HUES64 (cell line): ENCODE results near the gene CLTC.
"Not testable (repeated sequence)": the region's sequence is repeated elsewhere in the genome, so short reads cannot be mapped to it uniquely, and the experiment has no call there.

Source experiments
- H3K27ac ChIP-seq: 2 replicates; pipeline ENCODE4 v1.7.0; 2013; ENCODE audit warnings: low read depth, low read length, inconsistent platforms
- H3K27me3 ChIP-seq: 2 replicates; pipeline ENCODE4 v1.6.1; 2013; ENCODE audit warnings: mild to moderate bottlenecking, low read length; ENCODE audit not compliant: insufficient read depth
- H3K36me3 ChIP-seq: 2 replicates; pipeline ENCODE4 v1.6.1; 2013; ENCODE audit warnings: mild to moderate bottlenecking, low read length; ENCODE audit not compliant: insufficient read depth
- H3K4me1 ChIP-seq: 2 replicates; pipeline ENCODE4 v1.6.1; 2013; ENCODE audit warnings: mild to moderate bottlenecking, low read length, moderate library complexity; ENCODE audit not compliant: insufficient read depth
- H3K4me3 ChIP-seq: 2 replicates; pipeline ENCODE4 v1.5.1; 2013; ENCODE audit warnings: mild to moderate bottlenecking, low read length, moderate library complexity
- H3K9ac ChIP-seq: 2 replicates; pipeline ENCODE4 v1.6.1; 2013; ENCODE audit warnings: mild to moderate bottlenecking, low read depth, low read length
- H3K9me3 ChIP-seq: 2 replicates; pipeline ENCODE4 v1.6.1; 2013; ENCODE audit warnings: low read depth, low read length; ENCODE audit not compliant: insufficient read depth
- WGBS: fragments of 150-250, 120-280 bp; methylation state at CpG from one replicate; pipeline ENCODE4 v1.1.7; 2013; ENCODE audit warnings: missing lambda C conversion rate; 5-methylcytosine and 5-hydroxymethylcytosine counted together

Gene CLTC

DNA sequence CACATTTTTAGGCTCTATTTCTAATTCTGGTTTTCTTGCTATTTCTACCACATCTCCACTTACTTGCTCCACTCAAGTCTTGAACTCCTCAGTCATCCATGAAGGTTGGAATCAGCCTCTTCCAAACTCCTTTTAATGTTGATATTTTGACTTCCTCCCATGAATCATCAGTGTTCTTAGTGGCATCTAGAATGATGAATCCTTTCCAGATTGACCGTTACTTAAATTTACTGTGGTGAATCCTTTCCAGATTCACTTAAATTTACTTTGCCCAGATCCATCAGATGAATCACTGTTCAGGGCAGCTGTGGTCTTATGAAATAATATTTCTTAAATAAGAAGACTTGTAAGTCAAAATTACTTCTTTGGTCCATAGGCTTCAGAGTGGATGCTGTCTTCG lies 32.4 kb downstream of the CLTC start:
- H3K36me3 ChIP-seq: peaks cover 98% of the 10 kb centered on the region
- H3K27ac ChIP-seq: no peak overlapping the region
- H3K9me3 ChIP-seq: peaks cover 12% of the 10 kb centered on the region; the same call in 1 of the 2 replicates
- no peak overlapping the region for H3K4me3 ChIP-seq
- no peak overlapping the region for H3K9ac ChIP-seq
- no peaks in the 10 kb centered on the region for H3K27me3 ChIP-seq
- WGBS: 100% methylated on average over 2 of the region's 2 CpGs
- H3K4me1 ChIP-seq: no peaks in the 10 kb centered on the region

DNA sequence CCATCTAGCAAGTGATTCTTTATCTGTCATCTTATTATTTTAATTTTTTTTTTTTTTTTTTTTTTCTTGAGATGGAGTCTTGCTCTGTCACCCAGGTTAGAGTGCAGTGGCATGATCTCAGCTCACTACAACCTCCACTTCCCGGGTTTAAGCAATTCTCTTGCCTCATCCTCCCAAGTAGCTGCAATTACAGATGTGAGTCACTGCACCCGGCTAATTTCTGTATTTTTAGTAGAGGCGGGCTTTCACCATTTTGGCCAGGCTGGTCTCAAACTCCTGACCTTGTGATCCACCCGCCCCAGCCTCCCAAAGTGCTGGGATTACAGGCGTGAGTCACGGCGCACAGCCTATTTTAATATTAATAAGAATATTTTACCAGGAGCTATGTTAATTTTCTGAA lies 36.9 kb downstream of the CLTC start:
- H3K27ac ChIP-seq, H3K9me3 ChIP-seq, H3K9ac ChIP-seq, H3K27me3 ChIP-seq, H3K4me3 ChIP-seq, H3K4me1 ChIP-seq: not testable (repeated sequence)
- WGBS: over 99% methylated on average over 3 of the region's 7 CpGs
- peaks cover 96% of the 10 kb centered on the region for H3K36me3 ChIP-seq

- H3K4me3 ChIP-seq: no peak overlapping the region
- H3K27me3 ChIP-seq: no peaks in the 10 kb centered on the region
- no peaks in the 10 kb centered on the region for H3K4me1 ChIP-seq
- no peak overlapping the region for H3K27ac ChIP-seq
- H3K36me3 ChIP-seq: peaks cover 100% of the 10 kb centered on the region
- H3K9ac ChIP-seq: no peak overlapping the region
- WGBS: 97% methylated on average over 4 of the region's 5 CpGs
- H3K9me3 ChIP-seq: no peaks in the 10 kb centered on the region
These were observed 46.5 kb downstream of the CLTC start for GRCh38 chr17:59666235-59666634.

- H3K9me3 ChIP-seq: no peaks in the 10 kb centered on the region
- no peak overlapping the region for H3K27ac ChIP-seq
- no peak overlapping the region for H3K4me3 ChIP-seq
- 95% methylated on average over 2 of the region's 3 CpGs for WGBS
- no peaks in the 10 kb centered on the region for H3K27me3 ChIP-seq
- H3K36me3 ChIP-seq: peaks cover 100% of the 10 kb centered on the region
- H3K9ac ChIP-seq: no peak overlapping the region
- no peaks in the 10 kb centered on the region for H3K4me1 ChIP-seq
These were observed 49.1 kb downstream of the CLTC start for GRCh38 chr17:59668816-59669215.

- Histone ChIP-seq H3K4me1 (no peaks in the 10 kb centered on the region), H3K27ac (no peak overlapping the region), H3K9ac (no peak overlapping the region), H3K4me3 (no peak overlapping the region), H3K9me3 (no peaks in the 10 kb centered on the region), H3K36me3 (peaks cover 100% of the 10 kb centered on the region), H3K27me3 (no peaks in the 10 kb centered on the region)
- 95% methylated on average over 1 of the region's 1 CpG for WGBS
These were observed 49.7 kb downstream of the CLTC start for GRCh38 chr17:59669411-59669810.

- Histone ChIP-seq H3K9ac (no peak overlapping the region), H3K27me3 (no peaks in the 10 kb centered on the region), H3K4me1 (no peaks in the 10 kb centered on the region), H3K36me3 (peaks cover 100% of the 10 kb centered on the region), H3K27ac (no peak overlapping the region), H3K9me3 (no peaks in the 10 kb centered on the region), H3K4me3 (no peak overlapping the region)
- WGBS: no CpG with 5 or more reads among the region's 1 CpG
These were observed 50.2 kb downstream of the CLTC start for GRCh38 chr17:59669944-59670343.

GRCh38 chr17:59671386-59671785 lies 51.7 kb downstream of the CLTC start:
- Histone ChIP-seq H3K4me3 (no peak overlapping the region), H3K9me3 (no peaks in the 10 kb centered on the region), H3K27ac (no peak overlapping the region), H3K36me3 (peaks cover 100% of the 10 kb centered on the region), H3K27me3 (no peaks in the 10 kb centered on the region), H3K9ac (no peak overlapping the region), H3K4me1 (no peaks in the 10 kb centered on the region)
- whole genome bisulfite sequencing: 96% methylated on average over 1 of the region's 1 CpG

- no peak overlapping the region for H3K4me3 ChIP-seq
- no peaks in the 10 kb centered on the region for H3K9me3 ChIP-seq
- H3K4me1 ChIP-seq: no peaks in the 10 kb centered on the region
- H3K36me3 ChIP-seq: peaks cover 100% of the 10 kb centered on the region
- no peaks in the 10 kb centered on the region for H3K27me3 ChIP-seq
- WGBS: 96% methylated on average over 1 of the region's 1 CpG
- H3K27ac ChIP-seq: no peak overlapping the region
- no peak overlapping the region for H3K9ac ChIP-seq
These were observed 55.5 kb downstream of the CLTC start for GRCh38 chr17:59675231-59675630.

DNA sequence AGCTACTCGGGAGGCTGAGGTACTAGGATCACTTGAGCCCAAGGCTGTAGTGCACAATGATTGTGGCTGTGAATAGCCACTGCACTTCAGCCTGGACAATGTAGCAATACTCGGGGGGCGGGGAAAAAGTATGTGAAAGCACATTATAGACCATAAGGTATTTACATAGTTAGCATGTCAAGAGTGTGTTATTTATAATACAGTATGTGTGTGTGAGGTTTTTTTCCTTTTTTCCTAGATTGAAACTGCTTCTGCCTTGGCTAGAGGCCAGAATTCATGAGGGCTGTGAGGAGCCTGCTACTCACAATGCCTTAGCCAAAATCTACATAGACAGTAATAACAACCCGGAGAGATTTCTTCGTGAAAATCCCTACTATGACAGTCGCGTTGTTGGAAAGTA lies 57.0 kb downstream of the CLTC start:
- H3K4me3 ChIP-seq: no peak overlapping the region
- H3K9me3 ChIP-seq: no peaks in the 10 kb centered on the region
- H3K9ac ChIP-seq: no peak overlapping the region
- 96% methylated on average over 7 of the region's 7 CpGs for WGBS
- H3K27me3 ChIP-seq: no peaks in the 10 kb centered on the region
- H3K36me3 ChIP-seq: peaks cover 100% of the 10 kb centered on the region
- no peaks in the 10 kb centered on the region for H3K4me1 ChIP-seq
- H3K27ac ChIP-seq: no peak overlapping the region

DNA sequence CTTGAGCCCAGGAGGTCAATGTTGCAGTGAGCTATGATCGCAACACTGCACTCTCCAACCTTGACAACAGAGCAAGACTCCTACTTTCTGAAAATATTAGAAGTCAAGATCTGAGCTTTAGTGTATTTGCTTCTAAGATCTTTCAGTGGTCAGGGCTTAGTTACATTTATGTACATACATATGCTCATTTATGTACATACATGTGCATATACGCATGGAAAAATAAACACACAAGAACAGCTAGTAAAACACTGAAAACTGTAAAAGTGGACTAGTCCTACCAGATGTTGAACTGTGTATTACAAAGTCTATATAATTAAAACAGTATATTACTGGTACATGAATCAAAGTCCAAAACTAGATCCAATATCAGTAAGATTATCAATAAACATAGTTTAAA lies 59.2 kb downstream of the CLTC start:
- 64% methylated on average over 2 of the region's 2 CpGs for WGBS
- no peaks in the 10 kb centered on the region for H3K9me3 ChIP-seq
- H3K27me3 ChIP-seq: no peaks in the 10 kb centered on the region
- no peak overlapping the region for H3K27ac ChIP-seq
- H3K4me3 ChIP-seq: no peak overlapping the region
- H3K36me3 ChIP-seq: peaks cover 100% of the 10 kb centered on the region
- H3K4me1 ChIP-seq: no peaks in the 10 kb centered on the region
- no peak overlapping the region for H3K9ac ChIP-seq

DNA sequence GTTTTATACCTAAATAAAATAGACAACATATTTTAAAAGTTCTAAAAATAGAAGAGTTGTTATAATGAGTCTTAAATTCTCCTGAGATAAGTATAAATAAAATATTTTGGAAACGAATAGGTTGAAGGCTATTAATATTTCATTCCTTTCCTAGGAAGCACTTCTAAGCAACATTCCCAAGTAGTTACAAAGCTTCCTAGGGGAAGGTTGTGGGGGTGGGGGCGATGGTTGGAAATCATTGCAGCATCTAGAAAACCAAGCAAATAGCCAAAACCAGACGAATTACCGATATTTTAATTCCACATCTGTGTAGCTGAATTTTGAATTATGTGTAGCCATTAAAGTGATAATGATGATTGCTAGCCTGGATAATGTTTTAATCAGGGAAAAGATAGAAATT lies 60.6 kb downstream of the CLTC start:
- no peaks in the 10 kb centered on the region for H3K27me3 ChIP-seq
- H3K9me3 ChIP-seq: no peaks in the 10 kb centered on the region
- WGBS: 94% methylated on average over 3 of the region's 4 CpGs
- H3K9ac ChIP-seq: no peak overlapping the region
- H3K27ac ChIP-seq: no peak overlapping the region
- no peak overlapping the region for H3K4me3 ChIP-seq
- peaks cover 100% of the 10 kb centered on the region for H3K36me3 ChIP-seq
- no peaks in the 10 kb centered on the region for H3K4me1 ChIP-seq

DNA sequence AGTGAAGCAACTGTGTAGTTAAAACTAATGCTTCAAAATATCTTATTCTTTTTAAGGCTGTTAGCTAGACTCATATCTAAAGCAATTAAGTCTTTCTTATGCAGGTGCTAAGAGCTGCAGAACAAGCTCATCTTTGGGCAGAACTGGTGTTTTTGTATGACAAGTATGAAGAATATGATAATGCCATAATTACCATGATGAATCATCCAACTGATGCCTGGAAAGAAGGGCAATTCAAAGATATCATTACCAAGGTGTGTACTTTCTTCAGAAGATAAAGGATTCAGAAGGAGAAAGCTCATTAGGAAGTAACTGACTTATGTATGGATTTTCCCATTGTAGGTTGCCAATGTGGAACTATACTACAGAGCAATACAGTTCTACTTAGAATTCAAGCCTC lies 63.6 kb downstream of the CLTC start:
- Histone ChIP-seq H3K4me1 (no peaks in the 10 kb centered on the region), H3K9me3 (no peaks in the 10 kb centered on the region), H3K9ac (no peak overlapping the region), H3K4me3 (no peak overlapping the region), H3K27ac (no peak overlapping the region), H3K27me3 (no peaks in the 10 kb centered on the region), H3K36me3 (peaks cover 100% of the 10 kb centered on the region)
